Astrocyte (in vitro differentiated cells and primary cell): Measurements from ENCODE around the gene CHURC1. TPM values are rescaled to one million over a fixed set of nuclear protein-coding genes. Genes with fewer than 3 reads are reported as not detected.

Source experiments
- DNase-seq: peaks from one replicate; pipeline ENCODE4 v3.0.0-alpha.2; 2010; ENCODE audit warnings: low read depth
- FAIRE-seq: peaks from 2 replicates; lab custom pipeline; 2011; peaks lifted over from hg19 to GRCh38; lab: Jason Lieb, UNC
- H2AFZ ChIP-seq: 2 replicates; pipeline ENCODE4 v1.6.0; 2012; ENCODE audit warnings: low read depth, low read length, inconsistent platforms
- H3K27ac ChIP-seq: 2 replicates; pipeline ENCODE4 v1.5.1; 2011; ENCODE audit warnings: low read depth, low read length, inconsistent platforms
- H3K27me3 ChIP-seq: 2 replicates; pipeline ENCODE4 v1.6.0; 2011; ENCODE audit warnings: low read length, inconsistent platforms; ENCODE audit not compliant: insufficient read depth
- H3K36me3 ChIP-seq: 2 replicates; pipeline ENCODE4 v1.5.1; 2011; ENCODE audit warnings: low read length, inconsistent platforms; ENCODE audit not compliant: insufficient read depth
- H3K4me1 ChIP-seq: 2 replicates; pipeline ENCODE4 v1.5.1; 2011; ENCODE audit warnings: low read length, inconsistent platforms; ENCODE audit not compliant: insufficient read depth
- H3K4me2 ChIP-seq: 2 replicates; pipeline ENCODE4 v1.6.0; 2012; ENCODE audit warnings: low read length, inconsistent platforms
- H3K4me3 ChIP-seq: 2 replicates; pipeline ENCODE4 v1.5.1; 2011; ENCODE audit warnings: low read depth, mild to moderate bottlenecking, low read length, inconsistent platforms; ENCODE audit not compliant: insufficient read depth
- H3K79me2 ChIP-seq: 2 replicates; pipeline ENCODE4 v1.6.0; 2012; ENCODE audit warnings: mild to moderate bottlenecking, low read length, inconsistent platforms; ENCODE audit not compliant: insufficient read depth
- H3K9ac ChIP-seq: 2 replicates; pipeline ENCODE4 v1.6.0; 2012; ENCODE audit warnings: mild to moderate bottlenecking, low read length, inconsistent platforms
- H3K9me3 ChIP-seq: 2 replicates; pipeline ENCODE4 v1.5.1; 2012; ENCODE audit warnings: low read depth, mild to moderate bottlenecking, low read length, inconsistent platforms; ENCODE audit not compliant: insufficient read depth
- H4K20me1 ChIP-seq: 2 replicates; pipeline ENCODE4 v1.6.0; 2012; ENCODE audit warnings: low read length, inconsistent platforms; ENCODE audit not compliant: insufficient read depth
- H3K27ac Mint-ChIP-seq: one replicate; pipeline ENCODE4 v1.8.0; 2021; ENCODE audit warnings: mild to moderate bottlenecking, mixed read lengths; ENCODE audit not compliant: unreplicated experiment
- H3K27me3 Mint-ChIP-seq: one replicate; pipeline ENCODE4 v1.8.0; 2021; ENCODE audit warnings: low read depth, mixed read lengths; ENCODE audit not compliant: unreplicated experiment
- H3K36me3 Mint-ChIP-seq: one replicate; pipeline ENCODE4 v1.8.0; 2021; ENCODE audit warnings: low read depth, mixed read lengths; ENCODE audit not compliant: unreplicated experiment
- H3K4me1 Mint-ChIP-seq: one replicate; pipeline ENCODE4 v1.8.0; 2021; ENCODE audit warnings: low read depth, mixed read lengths; ENCODE audit not compliant: unreplicated experiment
- H3K4me3 Mint-ChIP-seq: one replicate; pipeline ENCODE4 v1.8.0; 2021; ENCODE audit warnings: mild to moderate bottlenecking, moderate library complexity, mixed read lengths; ENCODE audit not compliant: unreplicated experiment
- H3K9me3 Mint-ChIP-seq: one replicate; pipeline ENCODE4 v1.8.0; 2021; ENCODE audit warnings: mild to moderate bottlenecking, mixed read lengths; ENCODE audit not compliant: unreplicated experiment
- CTCF ChIP-seq: IDR thresholded peaks from 2 replicates; pipeline ENCODE4 v1.5.1; 2011; ENCODE audit warnings: low read depth, mild to moderate bottlenecking, inconsistent platforms, low read length, moderate library complexity; ENCODE audit not compliant: insufficient read depth
- EZH2 ChIP-seq: IDR thresholded peaks from 2 replicates; pipeline ENCODE4 v1.6.1; 2012; ENCODE audit warnings: mild to moderate bottlenecking, low read length, inconsistent platforms; ENCODE audit not compliant: insufficient read depth
- total RNA-seq: library from RNA; stranded (reverse); gene quantifications from 2 replicates; pipeline ENCODE4 v1.2.1, GENCODE V29; 2021

CHURC1 gene
- total RNA-seq, 1 donor from 2014 or later: 48.1 TPM

GRCh38 chr14:64951724-64952123 lies 37.5 kb downstream of the CHURC1 start:
- Mint-ChIP-seq H3K4me1 (no peaks in the 10 kb centered on the region), H3K4me3 (no peak overlapping the region), H3K27ac (no peak overlapping the region), H3K36me3 (peaks cover 37% of the 10 kb centered on the region), H3K27me3 (no peaks in the 10 kb centered on the region), H3K9me3 (no peaks in the 10 kb centered on the region)
- peaks cover 19% of the 10 kb centered on the region for H4K20me1 ChIP-seq
- DNase-seq (no peak), FAIRE-seq (no peak)
- no peaks in the 10 kb centered on the region for H3K4me1 ChIP-seq
- H3K4me2 ChIP-seq: no peak overlapping the region
- H3K27ac ChIP-seq: no peak overlapping the region
- no peaks in the 10 kb centered on the region for H3K36me3 ChIP-seq
- H3K4me3 ChIP-seq: no peak overlapping the region
- no peaks in the 10 kb centered on the region for H3K79me2 ChIP-seq
- H3K9ac ChIP-seq: no peak overlapping the region
- H3K27me3 ChIP-seq: no peaks in the 10 kb centered on the region
- no peaks in the 10 kb centered on the region for H3K9me3 ChIP-seq
- no peak overlapping the region for H2AFZ ChIP-seq
- TF ChIP-seq CTCF (no peak), EZH2 (no peak)

GRCh38 chr14:64952598-64953309 lies 38.5 kb downstream of the CHURC1 start:
- Histone ChIP-seq H3K4me1 (no peaks in the 10 kb centered on the region), H3K4me2 (no peak overlapping the region), H3K4me3 (no peak overlapping the region), H3K9ac (no peak overlapping the region), H3K27ac (no peak overlapping the region), H3K79me2 (no peaks in the 10 kb centered on the region), H2AFZ (no peak overlapping the region), H3K36me3 (no peaks in the 10 kb centered on the region), H3K9me3 (no peaks in the 10 kb centered on the region), H4K20me1 (peaks cover 19% of the 10 kb centered on the region), H3K27me3 (no peaks in the 10 kb centered on the region)
- DNase-seq: no peak
- Mint-ChIP-seq H3K4me3 (no peak overlapping the region), H3K27ac (peak overlapping the region; percentile 20), H3K4me1 (no peaks in the 10 kb centered on the region), H3K27me3 (no peaks in the 10 kb centered on the region), H3K36me3 (peaks cover 34% of the 10 kb centered on the region), H3K9me3 (no peaks in the 10 kb centered on the region)
- no peak for FAIRE-seq
- TF ChIP-seq EZH2 (no peak), CTCF (no peak)

GRCh38 chr14:64953310-64953654 lies 39.0 kb downstream of the CHURC1 start:
- Mint-ChIP-seq H3K4me3 (no peak overlapping the region), H3K27ac (no peak overlapping the region), H3K9me3 (no peaks in the 10 kb centered on the region), H3K27me3 (no peaks in the 10 kb centered on the region), H3K36me3 (peaks cover 31% of the 10 kb centered on the region), H3K4me1 (no peaks in the 10 kb centered on the region)
- no peak for DNase-seq
- Histone ChIP-seq H3K79me2 (no peaks in the 10 kb centered on the region), H3K4me3 (no peak overlapping the region), H4K20me1 (peaks cover 19% of the 10 kb centered on the region), H3K4me1 (no peaks in the 10 kb centered on the region), H3K9ac (no peak overlapping the region), H3K36me3 (no peaks in the 10 kb centered on the region), H2AFZ (no peak overlapping the region), H3K27ac (no peak overlapping the region), H3K4me2 (no peak overlapping the region), H3K9me3 (no peaks in the 10 kb centered on the region), H3K27me3 (no peaks in the 10 kb centered on the region)
- FAIRE-seq: no peak
- TF ChIP-seq EZH2 (no peak), CTCF (no peak)
